Measurements from ENCODE around the gene STAMBPL1.
"Not testable (repeated sequence)": the region's sequence is repeated elsewhere in the genome, so short reads cannot be mapped to it uniquely, and the experiment has no call there.

Gene STAMBPL1

DNA sequence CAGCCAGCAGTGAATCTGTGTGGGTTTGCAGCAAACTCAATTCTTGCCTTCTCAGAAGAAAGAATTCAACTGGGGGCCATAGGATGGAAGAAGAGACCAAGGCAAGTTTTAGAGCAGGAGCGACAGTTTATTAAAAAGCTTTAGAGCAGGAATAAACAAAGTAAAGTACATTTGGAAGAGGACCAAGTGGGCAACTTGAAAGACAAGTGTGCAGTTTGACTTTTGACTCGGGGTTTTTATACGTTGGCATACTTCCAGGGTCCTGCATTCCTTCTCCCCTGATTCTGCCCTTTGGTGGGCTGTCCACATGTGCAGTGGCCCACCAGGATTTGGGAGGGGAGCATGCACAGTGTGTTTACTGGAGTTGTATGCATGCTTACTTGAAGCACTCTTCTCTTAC, 25.4 kb upstream of the STAMBPL1 start:
- H3K4me3 ChIP-seq (ENCODE audit: low read depth, low read length), result no peak overlapping the region

DNA sequence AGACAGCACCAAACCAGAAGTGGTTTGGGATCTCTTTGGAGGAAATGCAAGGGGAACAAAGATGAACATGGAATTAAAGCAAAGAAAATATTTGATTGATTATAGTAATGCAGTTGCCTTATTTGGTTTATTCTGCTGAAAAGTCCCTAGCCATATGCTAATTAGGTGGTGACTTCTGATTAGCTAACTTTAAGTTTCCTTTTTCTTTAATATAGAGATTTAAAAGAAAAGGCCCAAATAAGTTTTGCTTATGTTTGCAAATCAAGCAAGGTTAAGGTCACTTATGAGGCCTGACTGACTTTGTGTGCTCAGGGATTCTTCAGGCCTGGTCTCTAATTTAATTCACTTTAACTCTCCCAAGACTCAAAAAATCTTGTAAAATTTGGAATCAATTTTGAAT, 22.2 kb upstream of the STAMBPL1 start:
- no peak overlapping the region for H3K4me3 ChIP-seq (ENCODE audit: low read depth, low read length)

DNA sequence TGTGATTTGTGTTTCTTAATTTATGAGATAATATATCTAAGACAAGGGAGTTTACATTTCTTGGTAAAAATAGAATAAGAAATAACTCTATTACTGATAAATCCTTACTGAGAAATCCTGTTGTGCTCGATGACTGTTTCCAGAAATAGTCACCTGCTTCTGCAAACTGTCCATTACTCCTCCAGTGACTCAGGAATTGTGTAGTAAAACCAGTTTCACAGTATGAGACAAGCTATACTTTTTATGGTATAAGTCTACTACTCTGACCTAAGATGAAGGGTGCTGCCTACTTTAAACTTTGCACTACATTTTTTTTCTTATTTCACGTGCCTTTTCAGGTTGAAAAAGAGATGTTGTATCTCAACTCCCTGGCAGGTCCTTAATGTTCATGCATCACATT, 21.6 kb upstream of the STAMBPL1 start:
- no peak overlapping the region for H3K4me3 ChIP-seq (ENCODE audit: low read depth, low read length)

DNA sequence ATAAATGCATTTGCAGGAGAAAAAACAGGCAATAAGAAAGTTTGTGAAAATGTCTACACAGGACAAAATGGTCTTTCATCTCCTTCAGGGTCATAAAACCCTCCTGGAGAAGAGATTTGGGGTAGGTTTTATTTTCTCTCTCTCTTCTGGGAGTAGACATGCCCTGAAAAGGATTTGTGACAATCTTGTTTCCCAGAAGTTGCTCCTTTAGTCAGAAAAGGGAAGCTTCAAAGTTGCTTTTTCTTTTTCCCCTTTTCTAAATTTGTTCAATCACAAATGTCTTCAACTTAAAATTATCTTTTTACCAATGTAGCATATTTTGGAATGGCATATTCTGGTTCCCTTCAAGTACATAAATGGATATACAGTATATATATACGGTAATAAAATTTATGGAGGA, 19.0 kb upstream of the STAMBPL1 start:
- no peak overlapping the region for H3K4me3 ChIP-seq (ENCODE audit: low read depth, low read length)

DNA sequence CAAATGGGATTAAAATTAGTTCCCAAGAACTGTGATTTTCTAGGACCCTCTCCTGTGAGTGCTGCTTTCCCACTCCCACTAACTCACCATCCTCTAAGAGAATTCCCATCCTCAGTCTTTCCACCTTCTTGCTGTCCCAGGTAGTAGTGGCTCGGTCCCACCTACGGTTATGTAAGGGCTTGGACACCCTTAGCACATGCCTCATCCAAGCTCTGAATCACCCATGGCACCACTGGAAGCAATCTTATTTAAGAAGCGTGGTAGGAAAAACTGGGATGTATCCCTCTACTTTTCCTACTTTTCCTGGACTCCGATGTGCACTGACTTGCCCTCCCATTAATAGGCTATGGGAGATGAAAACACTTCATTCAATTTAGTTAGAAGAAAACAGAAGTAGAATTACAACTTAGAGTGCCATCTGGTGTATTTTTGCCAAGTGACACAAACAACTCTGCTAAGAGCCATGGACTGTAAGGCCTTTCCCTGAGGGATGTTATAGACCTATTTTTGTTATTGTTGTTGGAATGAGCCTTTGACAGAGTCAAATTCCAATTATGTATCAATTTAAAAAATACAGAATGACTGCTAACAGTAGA, 14.7 kb upstream of the STAMBPL1 start:
- H3K4me3 ChIP-seq (ENCODE audit: low read depth, low read length), result no peak overlapping the region

DNA sequence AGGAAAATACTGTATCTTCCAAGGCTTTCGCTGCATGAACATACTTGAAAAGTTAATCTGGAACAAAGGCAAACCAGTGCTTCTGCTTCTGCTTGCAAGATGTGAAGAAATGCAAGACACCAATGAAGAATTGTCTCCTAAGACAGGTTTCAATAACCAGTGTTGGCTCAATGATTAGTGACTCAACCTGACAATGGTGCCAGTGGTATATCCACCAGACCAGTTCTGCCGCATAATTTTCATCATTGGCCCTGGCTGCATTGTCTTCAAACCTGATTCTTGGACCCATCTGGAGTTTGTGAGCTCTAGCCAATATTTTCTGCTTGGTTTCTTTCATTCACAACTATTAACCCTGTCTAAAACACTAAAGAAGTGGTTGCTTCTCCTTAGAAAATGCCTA, 13.6 kb upstream of the STAMBPL1 start:
- no peak overlapping the region for H3K4me3 ChIP-seq (ENCODE audit: low read depth, low read length)

DNA sequence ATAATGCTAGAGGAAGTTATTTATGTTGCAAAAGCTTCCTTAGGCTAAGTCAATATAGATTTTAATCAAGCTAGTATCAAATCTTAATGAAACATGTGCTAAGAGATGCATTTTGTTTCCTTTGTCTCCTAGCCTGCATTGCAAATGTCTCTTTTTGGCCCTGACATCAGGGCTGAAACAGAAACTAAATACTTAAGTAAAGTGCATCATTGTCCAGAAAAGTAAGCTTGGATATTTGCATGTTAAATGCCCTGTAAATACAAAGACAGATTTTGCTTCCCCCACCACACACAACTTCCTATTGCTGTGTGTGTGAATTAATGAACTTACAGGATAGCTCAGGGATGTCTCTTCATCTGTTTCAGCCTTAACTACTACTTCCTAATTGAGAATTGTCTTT, 10.0 kb upstream of the STAMBPL1 start:
- no peak overlapping the region for H3K4me3 ChIP-seq (ENCODE audit: low read depth, low read length)

DNA sequence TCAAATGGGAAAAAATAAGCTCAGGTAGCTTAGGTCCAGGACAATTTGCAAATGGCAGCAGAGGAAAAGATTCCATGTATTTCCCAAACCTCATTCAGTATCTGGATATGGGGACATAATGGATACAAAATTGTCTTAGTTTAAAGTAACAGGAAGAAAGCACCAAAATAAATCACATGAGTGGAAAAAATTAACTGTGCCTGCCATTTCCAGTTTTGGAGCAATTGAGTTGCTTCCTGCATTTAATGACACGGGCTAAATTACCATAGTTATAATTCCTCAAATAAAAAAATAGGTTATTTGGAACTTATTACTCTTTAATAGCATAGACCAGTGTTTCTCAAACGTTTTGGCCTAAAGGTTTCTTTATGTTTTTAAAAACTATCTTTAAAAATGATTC, 6.3 kb upstream of the STAMBPL1 start:
- no peak overlapping the region for H3K4me3 ChIP-seq (ENCODE audit: low read depth, low read length)

DNA sequence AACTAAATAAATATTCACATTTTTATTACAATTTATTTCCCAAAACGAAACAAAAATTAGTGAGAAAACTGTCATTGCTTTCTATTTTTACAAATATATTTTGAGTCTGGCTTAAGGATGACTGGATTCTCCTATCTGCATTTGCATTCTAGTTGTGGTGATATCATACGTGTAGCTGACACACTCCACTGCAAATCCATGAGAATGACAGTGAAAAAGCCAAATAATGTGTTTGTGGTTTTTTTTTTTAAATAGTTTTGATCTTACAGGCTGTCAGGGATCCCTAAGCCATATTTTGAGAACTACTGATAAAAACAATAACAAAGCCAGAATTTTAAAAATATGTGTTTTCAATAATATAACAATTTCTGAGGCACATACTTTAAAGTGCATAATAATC, 5.8 kb upstream of the STAMBPL1 start:
- H3K4me3 ChIP-seq (ENCODE audit: low read depth, low read length), result no peak overlapping the region

DNA sequence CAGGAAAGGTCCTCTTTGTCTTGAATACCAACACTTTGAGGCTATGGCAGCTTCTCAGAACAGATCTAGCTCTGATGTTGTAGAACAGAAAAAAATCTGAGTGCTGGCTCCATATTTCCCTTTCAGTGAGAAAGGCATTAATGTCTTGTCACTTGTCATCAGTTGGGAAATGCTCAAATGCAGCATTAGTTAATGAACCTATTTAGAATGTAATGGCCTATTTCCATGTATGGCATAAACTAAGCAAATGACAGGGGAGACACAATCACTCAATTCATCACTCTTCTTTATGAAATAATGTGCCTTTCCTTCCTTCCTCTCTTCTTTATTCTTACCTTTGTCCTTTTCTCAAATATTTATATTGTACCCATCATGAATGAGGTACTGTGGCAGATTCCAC, 5.0 kb upstream of the STAMBPL1 start:
- H3K4me3 ChIP-seq (ENCODE audit: low read depth, low read length), result no peak overlapping the region

DNA sequence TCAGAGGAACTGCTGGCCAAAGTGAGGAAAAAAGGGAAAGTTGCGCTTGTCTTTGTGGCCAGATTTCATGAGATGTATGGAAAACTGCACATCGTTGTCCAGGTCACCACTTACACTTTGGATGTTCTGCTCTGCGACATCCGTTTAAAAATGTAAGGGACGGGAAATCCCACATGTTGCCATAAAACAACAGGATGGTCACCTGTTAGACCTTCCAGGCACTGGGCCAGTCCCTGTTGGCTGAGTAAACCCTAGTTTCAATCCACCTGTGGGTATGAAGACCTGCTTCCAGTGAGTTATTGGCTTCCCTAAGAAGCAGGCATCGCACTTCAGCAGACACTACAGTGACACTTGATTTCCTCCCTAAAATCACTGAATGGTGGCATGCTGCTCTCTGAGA, 2.7 kb upstream of the STAMBPL1 start:
- H3K4me3 ChIP-seq (ENCODE audit: low read depth, low read length), result no peak overlapping the region

DNA sequence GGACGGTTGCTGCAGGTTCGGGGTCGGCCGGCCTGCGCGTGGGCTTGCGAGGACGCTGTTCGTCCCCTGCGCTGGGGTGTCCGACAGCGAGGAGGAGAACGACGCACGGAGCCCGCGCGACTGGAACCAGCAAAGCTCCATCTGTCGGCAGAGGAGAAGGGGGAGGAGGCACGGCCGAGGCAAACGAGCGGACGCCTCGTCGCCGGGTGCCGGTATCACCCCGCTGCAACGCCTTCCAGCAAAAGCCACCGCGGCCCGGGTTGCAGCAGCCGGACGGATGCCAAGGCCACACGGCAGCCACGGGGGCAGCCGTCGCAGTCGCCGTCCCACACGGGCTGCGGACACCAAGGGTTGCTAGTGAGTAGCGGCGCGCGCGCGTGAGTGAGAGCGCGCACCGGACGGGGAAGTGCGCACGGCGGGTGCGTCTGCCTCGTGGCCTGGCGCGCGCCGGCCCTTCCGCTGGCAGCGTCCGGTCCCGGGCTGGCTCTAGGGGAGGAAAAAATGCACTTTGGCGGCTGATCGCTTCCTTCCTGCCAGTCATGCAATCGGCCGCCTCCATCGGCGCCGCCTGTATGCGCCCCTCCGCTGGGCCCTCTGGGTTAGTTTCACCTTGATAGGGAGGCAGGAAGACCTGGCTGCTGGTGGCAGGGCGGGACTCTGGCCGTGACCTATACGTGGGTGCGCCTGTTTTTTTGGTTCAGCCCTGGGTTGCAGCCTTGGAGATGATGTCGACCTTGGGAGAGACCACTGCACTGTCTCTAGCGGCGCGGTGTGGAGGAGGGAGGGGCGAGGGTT, 434 bp downstream of the STAMBPL1 start:
- peak overlapping the region; percentile 77 for H3K4me3 ChIP-seq (ENCODE audit: low read depth, low read length)

DNA sequence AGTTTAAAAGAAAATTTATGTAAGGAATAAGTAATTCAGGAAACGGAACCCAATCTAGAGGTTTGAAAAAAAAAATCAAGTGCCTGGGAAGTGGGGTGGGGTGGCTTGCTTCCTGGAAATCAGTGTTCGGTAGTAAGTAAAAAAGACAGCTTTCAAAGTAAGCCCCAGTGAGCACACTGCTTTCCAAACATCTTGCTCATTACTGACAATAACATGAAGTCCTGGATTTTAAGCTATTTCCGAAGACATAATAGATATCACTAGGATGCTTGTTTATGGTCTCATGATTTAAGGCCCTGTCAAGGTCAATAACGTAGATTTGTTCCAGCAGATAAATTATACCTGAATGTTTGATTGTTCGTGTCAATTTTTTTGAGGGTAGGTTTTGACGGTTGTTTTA, 1.3 kb downstream of the STAMBPL1 start:
- peak overlapping the region; percentile 77 for H3K4me3 ChIP-seq (ENCODE audit: low read depth, low read length)

DNA sequence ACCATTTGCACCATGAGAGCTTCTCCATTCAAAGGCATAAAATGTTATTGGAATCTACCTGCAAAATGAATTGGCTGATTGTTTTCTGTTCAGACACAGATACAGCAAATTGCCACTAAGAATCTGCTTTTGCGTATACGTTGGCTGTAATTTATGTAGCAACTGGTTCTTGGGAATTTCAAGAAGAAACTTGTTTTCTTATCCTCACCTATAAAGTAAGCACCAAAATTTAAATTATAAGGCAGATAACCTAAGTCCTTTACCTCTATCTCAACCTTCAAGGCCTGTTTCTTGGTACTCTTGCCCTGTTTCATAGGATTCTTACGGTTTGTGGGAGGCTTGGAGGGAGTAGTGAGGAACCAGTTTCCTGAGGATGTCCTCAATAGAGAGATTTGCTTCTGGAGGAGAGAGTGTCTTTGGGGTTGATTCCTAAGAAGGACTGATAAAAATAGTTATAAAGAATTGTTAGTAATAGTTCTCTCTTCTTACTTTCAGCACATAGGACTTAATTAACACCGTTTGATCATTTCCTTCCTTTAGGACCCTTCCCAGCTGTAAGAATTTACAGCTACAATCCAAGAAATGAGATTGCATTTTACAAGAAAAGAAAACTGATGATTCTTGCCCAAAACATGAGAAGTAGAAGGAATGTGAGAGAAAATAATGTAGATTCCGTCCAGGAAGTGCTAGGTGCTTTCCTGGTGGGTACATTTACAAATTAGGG, 2.0 kb downstream of the STAMBPL1 start:
- no peak overlapping the region for H3K4me3 ChIP-seq (ENCODE audit: low read depth, low read length)

DNA sequence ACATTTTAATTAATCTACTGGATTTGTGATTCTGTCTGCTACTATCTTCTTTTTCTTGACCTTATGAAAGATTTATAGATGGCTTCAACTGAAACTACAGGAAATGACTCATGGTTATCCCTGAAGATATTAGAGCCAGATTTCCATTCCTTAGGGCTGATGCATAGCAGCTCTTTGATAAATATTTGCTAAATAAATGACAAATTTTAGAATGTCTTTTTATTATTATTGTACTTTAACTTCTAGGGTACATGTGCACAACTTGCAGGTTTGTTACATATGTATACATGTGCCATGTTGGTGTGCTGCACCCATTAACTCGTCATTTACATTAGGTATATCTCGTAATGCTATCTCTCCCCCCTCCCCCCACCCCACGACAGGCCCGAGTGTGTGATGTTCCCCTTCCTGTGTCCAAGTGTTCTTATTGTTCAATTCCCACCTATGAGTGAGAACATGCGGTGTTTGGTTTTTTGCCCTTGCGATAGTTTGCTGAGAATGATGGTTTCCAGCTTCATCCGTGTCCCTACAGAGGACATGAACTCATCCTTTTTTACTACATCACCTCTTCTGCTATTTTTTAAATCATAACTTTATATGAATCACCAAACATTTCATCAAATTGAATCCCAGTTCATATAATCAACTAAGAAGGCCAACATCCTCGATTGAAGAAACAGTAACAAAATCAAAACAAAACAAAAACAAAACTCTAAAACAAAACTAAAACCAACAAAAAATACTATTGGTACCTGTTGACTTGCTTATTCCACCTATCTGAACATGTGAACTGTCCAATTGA, 2.8 kb downstream of the STAMBPL1 start:
- not testable (repeated sequence) for H3K4me3 ChIP-seq (ENCODE audit: low read depth, low read length)

DNA sequence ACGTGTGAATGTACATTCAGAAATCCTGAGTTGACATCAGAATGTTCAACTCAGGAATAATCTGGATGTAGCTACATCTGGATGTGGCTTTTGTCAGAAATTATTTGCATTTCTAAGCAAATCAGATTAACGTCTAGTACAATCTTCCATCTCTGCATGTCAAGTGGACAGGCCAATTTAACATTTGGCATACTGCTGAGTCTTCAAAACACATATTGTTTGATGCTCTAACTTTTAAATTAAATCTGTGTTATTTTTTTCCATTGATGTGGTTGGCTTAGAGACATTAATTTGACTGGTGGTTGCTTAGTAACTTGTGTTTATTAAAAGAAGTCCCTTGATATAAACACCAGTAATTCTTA, 3.4 kb downstream of the STAMBPL1 start:
- H3K4me3 ChIP-seq (ENCODE audit: low read depth, low read length), result no peak overlapping the region

DNA sequence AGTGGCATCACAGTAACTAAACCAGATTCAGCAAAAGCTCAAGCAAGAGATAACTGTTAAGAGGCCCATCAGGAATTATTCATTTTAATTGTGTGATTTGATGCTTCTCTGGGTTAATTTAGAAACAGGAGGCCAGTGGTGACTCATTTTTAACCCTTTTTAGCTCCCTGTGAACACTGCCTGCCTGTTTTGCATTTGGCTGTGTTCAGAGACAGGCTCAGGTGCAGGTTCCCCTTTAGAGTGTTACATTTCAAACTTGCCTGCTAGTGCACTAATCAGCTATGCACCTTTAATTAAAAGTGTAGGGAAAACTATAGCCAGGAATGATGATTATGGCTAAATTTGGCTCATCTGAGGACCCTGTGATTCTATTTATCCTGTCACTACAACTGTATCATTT, 6.5 kb downstream of the STAMBPL1 start:
- no peak overlapping the region for H3K4me3 ChIP-seq (ENCODE audit: low read depth, low read length)

DNA sequence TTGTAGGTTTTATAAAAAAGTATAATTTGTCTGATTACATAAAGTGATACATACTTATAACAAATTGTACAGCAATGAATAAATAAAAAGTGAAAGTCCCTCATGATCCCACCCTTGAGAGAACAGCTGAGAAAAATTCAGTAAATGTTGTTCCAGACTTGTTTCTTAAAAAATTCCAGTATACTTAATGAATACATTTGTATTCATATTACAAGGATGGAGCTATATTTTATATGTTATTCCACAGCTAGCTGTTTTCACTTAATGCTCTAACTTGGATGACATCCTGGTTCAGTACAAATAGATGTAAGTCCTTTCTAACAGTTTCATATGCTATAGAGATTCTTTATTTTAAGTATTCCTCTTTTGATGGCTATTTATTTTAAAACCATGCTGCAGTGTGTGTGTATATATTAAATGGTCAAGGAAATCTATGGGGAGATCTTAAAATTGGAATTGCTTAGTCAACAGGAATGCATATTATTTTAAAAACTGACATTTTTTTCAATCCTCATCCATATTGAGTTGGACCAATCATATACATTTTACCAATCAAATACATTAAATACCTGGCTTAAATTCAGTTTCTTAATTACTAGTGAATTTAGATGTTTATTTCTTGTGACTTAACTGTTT, 8.9 kb downstream of the STAMBPL1 start:
- no peak overlapping the region for H3K4me3 ChIP-seq (ENCODE audit: low read depth, low read length)

DNA sequence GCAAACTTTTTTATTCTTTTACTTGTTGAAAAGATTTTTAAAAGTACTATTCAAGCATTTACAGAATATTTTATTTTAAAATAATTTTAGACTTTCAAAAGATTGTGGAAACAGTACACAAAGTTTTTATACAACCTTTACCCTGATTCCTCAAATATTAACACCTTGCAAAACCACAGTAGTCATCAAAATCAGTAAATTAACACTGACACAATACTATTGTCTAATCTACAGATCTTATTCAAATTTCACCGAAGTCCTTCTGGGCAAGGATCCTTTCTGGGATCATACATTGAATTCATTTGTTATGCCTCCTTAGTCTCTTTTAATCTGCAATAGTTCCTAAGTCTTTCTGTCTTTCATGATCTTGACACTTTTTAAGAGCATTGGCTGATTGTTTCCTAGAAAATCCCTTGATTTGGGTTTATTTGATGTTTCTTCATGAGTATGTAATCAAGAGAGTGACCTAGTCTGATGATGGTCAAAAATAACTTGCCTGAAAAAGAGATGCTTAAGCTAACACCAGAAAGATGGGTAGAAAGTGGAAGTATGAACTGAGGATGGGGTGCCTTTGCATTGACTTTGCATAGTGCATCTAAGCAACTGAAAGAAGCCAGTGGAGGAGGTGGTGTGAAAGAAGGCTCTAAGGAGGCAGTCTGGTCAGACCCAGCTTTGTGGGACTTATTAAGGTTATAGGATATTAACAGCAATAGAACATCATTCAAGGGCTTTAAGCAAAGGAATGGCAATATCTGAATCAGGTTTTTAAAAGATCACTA, 9.7 kb downstream of the STAMBPL1 start:
- H3K4me3 ChIP-seq (ENCODE audit: low read depth, low read length), result no peak overlapping the region

DNA sequence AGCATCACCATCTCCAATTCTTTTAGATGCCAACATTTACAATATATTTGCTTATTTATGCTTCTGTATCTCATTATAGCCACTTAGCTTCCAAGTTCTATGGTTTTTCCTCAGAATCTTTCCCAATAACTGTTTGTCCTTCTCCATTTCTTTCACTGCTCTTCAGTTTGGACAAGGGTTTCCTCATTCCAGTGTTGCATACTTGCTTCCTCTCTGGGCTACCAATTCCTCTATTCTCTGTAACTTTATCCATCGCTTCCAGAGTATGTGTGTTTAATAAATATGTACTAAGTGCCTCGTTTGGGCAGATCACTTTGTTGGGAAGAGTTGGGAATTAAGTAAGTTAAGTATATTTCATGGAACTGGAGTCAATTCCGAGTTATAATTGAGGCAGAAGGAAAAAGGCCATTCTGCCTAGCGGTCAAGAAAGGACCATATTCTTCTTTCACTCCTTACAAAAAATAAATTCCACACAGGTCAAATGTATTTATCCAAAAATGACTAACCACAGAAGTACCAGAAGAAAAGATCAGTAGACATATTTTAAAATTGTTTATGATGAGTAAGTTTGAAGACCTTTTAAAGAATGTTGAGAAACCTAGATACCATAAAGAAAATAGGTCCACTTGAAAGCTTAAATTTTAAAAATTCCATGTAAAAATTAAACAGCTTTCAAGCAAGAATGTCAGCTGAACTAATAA, 10.8 kb downstream of the STAMBPL1 start:
- no peak overlapping the region for H3K4me3 ChIP-seq (ENCODE audit: low read depth, low read length)
